Measurements from ENCODE around the gene KIF25. TPM values are rescaled to one million over a fixed set of nuclear protein-coding genes. Genes with fewer than 3 reads are reported as not detected.

Gene KIF25
- total RNA-seq, 1 experiment from 2014 or later, result not detected

DNA sequence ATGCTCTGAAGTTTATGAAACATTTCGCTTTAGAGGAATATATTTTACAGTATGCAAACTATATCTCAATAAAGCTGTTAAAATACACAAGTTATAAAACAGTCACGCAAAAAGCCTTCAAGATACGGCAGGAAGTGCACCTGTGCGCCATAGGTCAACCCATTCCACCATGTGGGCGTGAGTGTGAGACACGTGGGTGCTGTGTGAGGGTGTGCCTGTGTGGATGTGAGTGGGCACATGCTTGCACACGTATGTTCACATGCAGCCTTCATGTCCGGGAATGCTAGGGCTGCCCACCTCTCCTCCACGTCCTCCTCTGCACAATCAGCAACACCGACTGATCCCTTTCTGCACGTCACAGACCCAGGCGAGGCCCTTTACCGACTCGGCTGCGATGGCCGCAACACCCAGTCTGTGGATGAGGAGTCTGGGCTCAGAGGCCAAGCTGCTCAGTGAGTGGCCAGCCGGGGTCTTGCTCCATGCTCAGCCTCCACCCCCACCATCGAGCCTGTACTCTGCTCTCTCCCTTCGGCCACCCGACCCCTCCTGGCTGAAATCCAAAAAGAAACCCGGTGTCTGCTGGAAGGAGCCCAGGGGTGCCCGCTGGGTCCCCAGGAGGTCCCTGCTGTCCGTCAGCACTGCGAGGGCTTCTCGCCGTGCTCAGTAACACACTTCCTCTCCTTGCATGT lies 84.5 kb downstream of the KIF25 start:
- no peak for DNase-seq (ENCODE audit: low read depth in 1 of 2, low spot score in 2 of 2)
- H3K4me3 ChIP-seq, result no peak overlapping the region
- H3K27me3 ChIP-seq (replicated peaks), result no peaks in the 10 kb centered on the region
- no peaks in the 10 kb centered on the region for H3K36me3 ChIP-seq
- H3K9me3 ChIP-seq (replicated peaks), result no peaks in the 10 kb centered on the region
- H3K4me1 ChIP-seq (replicated peaks), result peaks cover 4% of the 10 kb centered on the region; the same call in 1 of the 2 replicates
- no peak overlapping the region for H3K27ac ChIP-seq

DNA sequence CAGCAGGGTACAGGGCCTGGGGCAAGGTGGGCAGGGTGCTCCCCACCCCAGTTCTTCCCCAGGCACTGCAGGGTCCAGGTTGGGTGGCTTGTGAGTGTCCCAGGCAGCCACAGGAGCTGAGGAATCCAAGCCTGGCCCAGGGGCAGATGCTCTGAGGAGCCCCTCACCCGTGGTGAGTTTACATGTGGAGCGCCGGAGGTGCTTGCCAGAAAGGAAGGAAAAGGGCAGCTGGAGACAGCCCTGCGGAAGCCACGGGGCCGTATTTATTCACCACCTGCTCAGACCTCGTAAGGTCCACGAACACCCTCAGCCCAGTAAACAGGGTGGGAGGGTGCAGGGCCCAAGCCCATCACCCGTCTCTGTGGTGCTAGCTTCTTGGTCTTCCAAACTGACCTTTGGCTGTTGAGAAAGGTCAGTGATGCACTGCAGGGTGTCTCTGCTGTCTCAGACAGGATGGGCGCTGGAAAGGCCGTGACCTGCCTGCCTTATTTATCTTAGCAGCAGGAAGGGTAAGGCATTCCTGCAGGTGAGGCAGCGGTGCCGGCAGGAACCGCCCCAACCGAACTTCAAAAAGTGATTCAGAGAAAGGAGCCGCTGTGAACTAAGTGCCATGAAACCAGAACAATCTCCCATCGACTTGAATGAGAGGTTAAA lies 85.5 kb downstream of the KIF25 start:
- Histone ChIP-seq H3K4me1 (replicated peaks) (peaks cover 4% of the 10 kb centered on the region; the same call in 1 of the 2 replicates), H3K27me3 (replicated peaks) (no peaks in the 10 kb centered on the region), H3K36me3 (no peaks in the 10 kb centered on the region), H3K9me3 (replicated peaks) (no peaks in the 10 kb centered on the region), H3K27ac (no peak overlapping the region), H3K4me3 (no peak overlapping the region)
- no peak for DNase-seq (ENCODE audit: low read depth in 1 of 2, low spot score in 2 of 2)

DNA sequence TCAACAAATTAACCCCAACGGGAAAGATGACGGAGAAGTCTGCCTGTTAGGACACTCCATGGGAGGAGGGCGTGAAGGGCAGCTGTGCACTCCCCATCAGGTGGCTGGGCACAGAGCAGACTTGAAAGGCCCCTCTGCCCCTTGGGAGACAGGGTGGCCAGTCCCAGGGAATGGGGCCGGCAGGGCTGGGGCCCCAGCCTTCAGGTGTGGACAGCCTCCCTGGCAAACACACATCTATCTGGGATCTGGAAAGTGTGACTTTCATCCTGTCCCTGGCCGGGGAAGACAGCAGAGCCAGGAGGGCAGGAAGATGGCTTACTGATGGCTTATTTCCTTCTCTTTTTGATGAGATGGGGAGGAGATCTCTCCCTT lies 86.0 kb downstream of the KIF25 start:
- Histone ChIP-seq H3K27me3 (replicated peaks) (no peaks in the 10 kb centered on the region), H3K4me3 (no peak overlapping the region), H3K4me1 (replicated peaks) (peaks cover 4% of the 10 kb centered on the region; the same call in 1 of the 2 replicates), H3K27ac (no peak overlapping the region), H3K9me3 (replicated peaks) (no peaks in the 10 kb centered on the region), H3K36me3 (no peaks in the 10 kb centered on the region)
- DNase-seq (ENCODE audit: low read depth in 1 of 2, low spot score in 2 of 2), result no peak

DNA sequence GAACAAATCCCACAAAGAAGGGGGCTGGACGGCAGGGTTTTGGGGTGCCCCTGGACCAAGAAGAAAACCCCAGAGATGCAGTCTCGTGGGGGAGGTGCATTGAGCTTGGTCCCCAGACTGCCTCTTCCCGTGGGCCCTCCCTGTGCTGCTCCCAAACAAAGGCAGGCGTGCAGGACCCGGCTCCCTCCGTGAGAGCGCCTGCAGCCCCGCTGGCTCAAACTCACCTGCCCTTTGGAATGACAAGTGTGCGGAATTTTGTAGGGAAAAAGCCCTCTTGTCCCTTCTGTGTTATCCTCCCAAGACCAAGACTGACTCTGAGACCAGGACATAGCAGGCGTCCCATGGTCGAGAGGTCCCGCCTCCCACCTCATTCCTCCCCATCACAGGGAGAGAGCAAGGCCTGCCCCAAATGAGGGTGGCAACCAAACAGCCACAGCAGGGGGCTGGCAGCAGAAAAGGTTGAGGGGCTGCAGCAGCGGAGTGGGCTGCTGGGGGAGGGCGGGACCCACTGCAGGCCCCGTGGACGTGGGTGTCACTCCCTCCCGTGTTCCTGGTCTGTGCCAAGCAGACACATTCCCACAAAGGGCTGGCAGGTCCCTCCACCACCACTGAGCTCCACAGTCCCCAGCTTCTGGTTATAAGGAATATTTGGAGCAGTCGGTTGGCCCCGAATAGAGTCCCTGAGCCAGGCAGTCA lies 87.1 kb downstream of the KIF25 start:
- Histone ChIP-seq H3K36me3 (no peaks in the 10 kb centered on the region), H3K9me3 (replicated peaks) (no peaks in the 10 kb centered on the region), H3K27ac (no peak overlapping the region), H3K4me3 (no peak overlapping the region), H3K4me1 (replicated peaks) (no peaks in the 10 kb centered on the region), H3K27me3 (replicated peaks) (no peaks in the 10 kb centered on the region)
- DNase-seq (ENCODE audit: low read depth in 1 of 2, low spot score in 2 of 2), result no peak

DNA sequence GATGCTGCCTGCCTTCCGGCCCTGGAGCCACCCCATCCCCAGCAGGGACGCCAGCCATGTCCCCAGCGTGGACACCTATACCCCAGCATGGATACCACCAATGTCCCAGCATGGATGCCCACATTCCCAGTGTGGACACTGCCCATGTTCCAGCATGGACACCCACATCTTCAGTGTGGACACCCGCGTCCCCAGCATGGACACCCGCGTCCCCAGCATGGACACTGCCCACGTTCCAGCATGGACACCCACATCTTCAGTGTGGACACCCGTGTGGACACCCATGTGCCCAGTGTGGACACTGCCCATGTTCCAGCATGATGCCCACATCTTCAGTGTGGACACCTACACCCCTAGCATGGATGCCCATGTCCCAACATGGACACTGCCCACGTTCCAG lies 88.6 kb downstream of the KIF25 start:
- Histone ChIP-seq H3K27me3 (replicated peaks) (no peaks in the 10 kb centered on the region), H3K9me3 (replicated peaks) (no peaks in the 10 kb centered on the region), H3K4me1 (replicated peaks) (no peaks in the 10 kb centered on the region), H3K4me3 (no peak overlapping the region), H3K27ac (no peak overlapping the region), H3K36me3 (no peaks in the 10 kb centered on the region)
- DNase-seq (ENCODE audit: low read depth in 1 of 2, low spot score in 2 of 2), result no peak

DNA sequence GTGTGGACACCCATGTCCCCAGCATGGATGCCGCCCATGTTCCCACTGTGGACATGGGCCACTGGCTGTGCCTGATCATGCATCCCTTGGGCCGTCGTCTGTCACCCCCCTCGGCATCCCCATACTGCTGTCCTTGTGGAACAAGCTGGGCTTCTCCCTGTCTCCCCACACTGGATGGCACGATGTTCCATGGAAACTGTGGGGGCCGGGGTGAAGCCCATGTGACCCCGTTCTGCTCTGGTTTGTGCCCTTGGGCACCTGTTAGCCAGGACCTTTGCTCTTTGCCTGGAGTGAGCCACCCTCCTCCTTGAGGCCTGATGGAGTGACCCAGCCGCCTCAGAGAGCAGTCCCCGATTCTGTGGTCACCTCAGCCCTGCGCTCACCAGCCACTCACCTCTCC lies 89.1 kb downstream of the KIF25 start:
- no peak for DNase-seq (ENCODE audit: low read depth in 1 of 2, low spot score in 2 of 2)
- Histone ChIP-seq H3K4me1 (replicated peaks) (no peaks in the 10 kb centered on the region), H3K27ac (no peak overlapping the region), H3K27me3 (replicated peaks) (no peaks in the 10 kb centered on the region), H3K4me3 (no peak overlapping the region), H3K9me3 (replicated peaks) (no peaks in the 10 kb centered on the region), H3K36me3 (no peaks in the 10 kb centered on the region)

DNA sequence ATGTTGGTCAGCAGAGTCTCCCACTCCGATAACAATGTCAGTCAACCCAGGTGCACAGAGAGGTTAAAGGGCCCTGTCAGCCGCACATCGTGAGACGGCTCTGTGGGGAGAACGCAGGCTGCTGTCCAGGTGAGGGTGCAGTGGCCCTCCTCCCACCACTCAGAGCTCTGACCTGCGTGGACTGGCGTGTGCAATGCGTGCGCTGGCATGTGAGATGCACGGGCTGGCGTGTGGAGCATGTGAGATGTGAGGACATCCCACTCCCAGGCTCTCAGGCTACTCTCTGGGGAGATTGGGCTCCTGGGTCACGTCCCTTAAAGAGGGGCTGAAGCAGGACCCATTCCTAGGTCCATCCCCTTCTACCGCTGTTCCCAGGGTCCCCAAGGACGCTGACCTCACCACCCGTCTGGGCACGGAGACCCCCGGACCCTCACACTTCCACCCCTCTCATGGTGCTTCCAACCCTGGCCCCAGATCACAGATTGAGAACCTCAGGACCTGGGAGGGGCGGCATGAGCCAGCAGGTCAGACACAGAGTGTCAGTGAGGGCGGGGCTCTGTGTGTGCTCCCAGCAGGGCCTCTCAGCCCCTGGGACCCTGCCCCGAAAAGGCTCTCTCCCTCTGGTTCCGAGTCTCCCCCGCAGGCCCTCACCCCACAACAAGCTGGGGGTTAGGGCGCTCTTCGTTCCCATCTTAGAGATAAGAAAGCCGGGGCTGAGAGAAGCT lies 90.1 kb downstream of the KIF25 start:
- Histone ChIP-seq H3K27me3 (replicated peaks) (no peaks in the 10 kb centered on the region), H3K4me3 (no peak overlapping the region), H3K27ac (no peak overlapping the region), H3K9me3 (replicated peaks) (0 out of 2 replicates have a peak, but pooled peaks cover under 1% of the 10 kb centered on the region), H3K4me1 (replicated peaks) (no peaks in the 10 kb centered on the region), H3K36me3 (no peaks in the 10 kb centered on the region)
- DNase-seq (ENCODE audit: low read depth in 1 of 2, low spot score in 2 of 2), result no peak

DNA sequence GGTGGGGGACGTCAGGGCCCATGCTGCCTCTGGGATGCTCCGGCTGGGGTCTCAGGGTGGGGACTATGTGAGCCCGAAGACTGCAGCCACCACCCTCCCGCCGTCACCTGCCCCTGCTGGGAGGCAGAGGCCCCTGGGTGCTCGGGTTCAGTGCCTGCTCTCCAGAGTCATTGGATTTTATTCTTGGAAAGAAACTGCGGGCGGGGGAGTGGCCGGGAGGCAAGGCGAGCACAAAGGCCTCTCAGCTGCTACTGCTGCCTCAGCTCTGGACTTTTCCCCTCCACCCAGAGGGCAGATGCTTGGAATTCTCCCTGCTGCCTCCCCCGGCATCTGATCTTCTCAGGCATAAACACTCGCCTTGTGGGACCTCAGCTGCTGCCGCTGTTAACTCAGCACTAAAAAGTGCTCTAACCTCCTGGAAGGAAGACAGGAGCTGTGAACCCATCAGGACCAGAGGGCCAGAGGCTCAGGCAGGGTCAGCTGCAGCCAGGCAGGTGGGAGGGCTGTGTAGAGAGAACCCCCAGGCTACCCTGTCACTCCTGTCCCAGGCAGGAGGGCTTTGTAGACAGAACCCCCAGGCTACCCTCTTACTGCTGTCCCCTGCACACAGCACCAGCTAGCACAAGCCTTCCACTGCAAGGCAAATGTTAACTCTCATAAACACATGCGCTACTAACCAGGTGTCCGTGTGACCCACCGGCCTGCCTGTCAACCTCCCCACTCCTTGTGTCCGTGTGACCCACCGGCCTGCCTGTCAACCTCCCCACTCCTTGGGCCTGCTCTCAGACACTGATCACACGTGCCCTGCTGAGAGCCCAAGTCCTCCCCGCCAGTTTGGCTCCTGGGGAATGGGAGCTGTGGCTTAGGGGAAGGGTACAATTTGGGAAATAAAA lies 90.9 kb downstream of the KIF25 start:
- H3K27me3 ChIP-seq (replicated peaks), result no peaks in the 10 kb centered on the region
- no peak overlapping the region for H3K27ac ChIP-seq
- H3K36me3 ChIP-seq, result no peaks in the 10 kb centered on the region
- no peak overlapping the region for H3K4me3 ChIP-seq
- peak in 1 of 2 experiments; percentile 9 for DNase-seq (ENCODE audit: low read depth in 1 of 2, low spot score in 2 of 2)
- H3K4me1 ChIP-seq (replicated peaks), result no peaks in the 10 kb centered on the region
- 0 out of 2 replicates have a peak, but pooled peaks cover 3% of the 10 kb centered on the region for H3K9me3 ChIP-seq (replicated peaks)

DNA sequence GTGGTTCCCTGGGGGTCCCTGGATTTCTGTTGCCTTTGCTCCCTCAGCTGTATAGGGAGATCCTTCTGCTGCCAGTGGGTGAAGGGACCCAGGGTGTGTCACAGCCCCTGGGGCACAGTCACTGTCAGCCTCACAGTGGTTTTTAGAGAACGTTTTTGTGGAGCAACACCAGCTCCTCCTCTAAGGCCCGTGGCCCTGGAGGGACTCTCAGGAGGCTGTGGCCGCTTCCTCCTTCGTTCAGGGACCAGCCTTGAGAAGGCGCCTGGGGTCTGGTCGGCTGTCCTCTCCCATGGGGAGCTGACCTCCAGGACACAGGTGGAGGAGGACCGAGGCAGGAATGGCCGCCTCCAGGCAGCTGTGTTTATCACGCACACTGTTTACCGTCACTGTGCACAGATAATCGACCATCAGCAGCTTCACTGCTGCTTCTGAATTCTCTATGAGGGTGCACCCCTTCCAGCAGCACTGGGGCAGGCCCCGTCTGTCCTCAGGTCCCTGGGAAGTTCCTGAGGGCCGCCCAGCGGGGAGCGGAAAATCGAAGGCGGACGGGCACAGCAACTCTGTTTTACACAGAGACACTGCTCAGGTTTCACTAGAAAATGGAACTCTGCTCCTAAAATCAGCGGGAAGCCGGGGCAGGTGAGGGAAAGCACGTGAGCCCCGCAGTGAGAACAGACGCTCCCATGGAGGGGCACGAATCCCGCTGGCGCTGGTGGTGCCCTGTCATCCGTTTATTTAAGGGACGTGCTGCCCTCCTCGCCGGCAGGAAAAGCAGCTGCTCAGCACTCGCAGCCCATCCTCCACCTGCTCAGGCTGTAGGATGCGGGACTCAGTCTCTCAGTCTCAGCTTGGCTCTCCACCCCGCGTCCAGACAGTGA lies 92.0 kb downstream of the KIF25 start:
- Histone ChIP-seq H3K4me1 (replicated peaks) (no peaks in the 10 kb centered on the region), H3K36me3 (no peaks in the 10 kb centered on the region), H3K27ac (no peak overlapping the region), H3K9me3 (replicated peaks) (0 out of 2 replicates have a peak, but pooled peaks cover 3% of the 10 kb centered on the region), H3K27me3 (replicated peaks) (no peaks in the 10 kb centered on the region), H3K4me3 (no peak overlapping the region)
- DNase-seq (ENCODE audit: low read depth in 1 of 2, low spot score in 2 of 2), result no peak

DNA sequence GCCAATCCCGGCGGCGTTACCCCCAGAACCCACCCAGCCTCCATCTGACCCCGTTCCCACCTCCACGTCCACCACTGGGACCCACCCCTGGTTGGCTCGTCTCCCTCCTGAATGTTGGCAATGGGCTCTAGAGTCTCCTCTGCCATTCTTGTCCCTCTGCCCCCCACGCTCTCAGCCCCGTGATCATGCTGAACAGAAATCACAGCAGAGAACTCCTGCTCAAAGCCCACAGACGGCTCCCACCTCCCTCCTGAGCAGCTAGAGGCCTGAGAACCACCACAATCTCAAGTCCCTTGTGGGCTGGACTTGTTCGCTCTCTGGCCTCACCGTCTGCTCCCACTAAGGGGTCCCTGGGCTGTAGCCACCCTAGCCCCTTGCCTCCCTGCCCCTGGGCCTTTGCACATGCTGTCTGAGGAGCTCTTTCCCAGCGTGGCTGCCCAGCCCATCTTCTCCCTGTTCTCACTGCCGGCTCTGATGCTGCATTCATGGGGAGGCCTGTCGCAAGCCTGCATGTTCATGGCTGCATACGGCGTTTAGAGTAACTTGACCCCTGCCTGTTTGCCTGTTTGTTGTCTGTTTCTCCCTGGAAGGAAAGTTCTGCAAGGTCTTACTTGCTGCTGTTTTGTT lies 92.7 kb downstream of the KIF25 start:
- DNase-seq (ENCODE audit: low read depth in 1 of 2, low spot score in 2 of 2), result no peak
- no peak overlapping the region for H3K4me3 ChIP-seq
- H3K9me3 ChIP-seq (replicated peaks), result 0 out of 2 replicates have a peak, but pooled peaks cover 3% of the 10 kb centered on the region
- no peaks in the 10 kb centered on the region for H3K36me3 ChIP-seq
- H3K27me3 ChIP-seq (replicated peaks), result no peaks in the 10 kb centered on the region
- H3K4me1 ChIP-seq (replicated peaks), result no peaks in the 10 kb centered on the region
- no peak overlapping the region for H3K27ac ChIP-seq

DNA sequence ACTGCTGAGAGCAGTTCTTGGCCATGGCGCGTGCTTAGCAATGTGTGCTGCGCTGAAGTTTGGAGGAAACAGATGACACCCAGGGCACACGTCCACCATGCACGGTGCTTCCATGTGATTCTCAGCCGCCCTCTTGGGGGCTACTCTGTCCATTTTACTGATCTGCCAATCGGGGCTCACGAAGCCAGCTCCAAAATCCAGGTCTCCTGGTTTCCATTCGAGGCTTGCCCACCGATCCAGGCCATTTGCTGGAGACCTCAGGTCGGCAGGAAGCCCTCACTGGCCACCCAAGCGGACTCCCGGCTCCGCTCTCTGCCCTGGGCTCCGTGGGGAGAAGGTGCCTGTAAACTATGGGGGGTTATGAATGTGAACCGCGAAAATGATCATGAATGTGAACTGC lies 93.2 kb downstream of the KIF25 start:
- no peak overlapping the region for H3K27ac ChIP-seq
- no peaks in the 10 kb centered on the region for H3K27me3 ChIP-seq (replicated peaks)
- DNase-seq (ENCODE audit: low read depth in 1 of 2, low spot score in 2 of 2), result no peak
- H3K4me3 ChIP-seq, result no peak overlapping the region
- 0 out of 2 replicates have a peak, but pooled peaks cover 3% of the 10 kb centered on the region for H3K9me3 ChIP-seq (replicated peaks)
- H3K4me1 ChIP-seq (replicated peaks), result no peaks in the 10 kb centered on the region
- H3K36me3 ChIP-seq, result no peaks in the 10 kb centered on the region

All from SJSA1 (cell line).